C4-2B (cell line): ENCODE measurements around the gene EOLA1.

Source experiments
- ZFX ChIP-seq: fragments of 450-650 bp; IDR thresholded peaks from 2 replicates; pipeline ENCODE4 v1.6.1; 2017
- TF ChIP-seq, protein P1 (sequence below): fragments of 450-650 bp; conservative IDR thresholded peaks from 2 replicates; pipeline ENCODE4 v1.5.1; 2017; ENCODE audit warnings: mild to moderate bottlenecking

DNA sequence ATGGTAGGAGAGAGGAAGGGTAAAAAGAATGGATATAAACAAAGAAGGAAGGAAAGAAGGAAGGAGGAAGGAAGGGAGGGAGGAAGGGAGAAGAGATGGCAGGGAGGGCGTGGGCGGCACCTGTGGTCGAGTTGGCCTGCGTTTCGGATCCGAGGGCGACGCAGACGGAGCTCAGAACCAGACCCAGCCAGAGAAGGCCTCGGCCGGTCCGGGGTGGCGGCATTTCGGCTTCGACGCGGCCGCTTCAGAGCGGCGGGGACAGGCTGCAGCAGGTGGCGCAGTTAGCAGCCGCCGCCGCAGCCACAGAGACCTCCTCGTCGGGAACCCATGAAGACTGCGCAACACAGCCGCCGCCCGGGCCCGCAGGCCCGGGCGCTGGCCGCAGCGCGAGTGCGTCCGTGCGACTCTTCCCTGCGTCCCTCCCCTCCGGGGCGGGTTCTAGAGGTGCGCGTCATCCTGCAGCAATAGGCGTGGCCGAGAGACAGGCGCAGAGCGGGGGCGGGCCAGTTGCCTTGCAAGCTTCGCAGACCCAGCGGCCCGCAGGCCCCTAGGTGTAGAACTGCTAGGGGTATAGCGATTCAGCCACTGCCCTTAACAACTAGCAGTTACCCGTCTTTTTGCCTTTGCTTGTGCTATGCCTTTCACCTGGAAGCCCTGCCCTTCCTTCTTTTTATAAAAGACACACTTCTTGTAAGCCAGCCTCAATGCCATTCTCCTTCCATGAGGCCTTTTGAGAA lies 35.7 kb upstream of the EOLA1 start, which contains the start of gene IDS:
- TF ChIP-seq, protein P1, sequence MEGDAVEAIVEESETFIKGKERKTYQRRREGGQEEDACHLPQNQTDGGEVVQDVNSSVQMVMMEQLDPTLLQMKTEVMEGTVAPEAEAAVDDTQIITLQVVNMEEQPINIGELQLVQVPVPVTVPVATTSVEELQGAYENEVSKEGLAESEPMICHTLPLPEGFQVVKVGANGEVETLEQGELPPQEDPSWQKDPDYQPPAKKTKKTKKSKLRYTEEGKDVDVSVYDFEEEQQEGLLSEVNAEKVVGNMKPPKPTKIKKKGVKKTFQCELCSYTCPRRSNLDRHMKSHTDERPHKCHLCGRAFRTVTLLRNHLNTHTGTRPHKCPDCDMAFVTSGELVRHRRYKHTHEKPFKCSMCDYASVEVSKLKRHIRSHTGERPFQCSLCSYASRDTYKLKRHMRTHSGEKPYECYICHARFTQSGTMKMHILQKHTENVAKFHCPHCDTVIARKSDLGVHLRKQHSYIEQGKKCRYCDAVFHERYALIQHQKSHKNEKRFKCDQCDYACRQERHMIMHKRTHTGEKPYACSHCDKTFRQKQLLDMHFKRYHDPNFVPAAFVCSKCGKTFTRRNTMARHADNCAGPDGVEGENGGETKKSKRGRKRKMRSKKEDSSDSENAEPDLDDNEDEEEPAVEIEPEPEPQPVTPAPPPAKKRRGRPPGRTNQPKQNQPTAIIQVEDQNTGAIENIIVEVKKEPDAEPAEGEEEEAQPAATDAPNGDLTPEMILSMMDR, result 0 out of 2 replicates have a peak, but pooled peaks have one; percentile 5
- TF ChIP-seq ZFX, result peak; percentile 55
